K562 (cell line): ENCODE measurements around the gene CARMIL1. TPM values are rescaled to one million over a fixed set of nuclear protein-coding genes. Genes with fewer than 3 reads are reported as not detected.

Source experiments
- ARID1B ChIP-seq: fragments of 450-650 bp; IDR thresholded peaks from 2 replicates; pipeline ENCODE4 v1.6.1; 2016; ENCODE audit warnings: antibody characterized with exemption, mild to moderate bottlenecking, inconsistent platforms
- CBFA2T2 ChIP-seq: fragments of 450-650 bp; conservative IDR thresholded peaks from 2 replicates; pipeline ENCODE4 v1.6.1; 2017; ENCODE audit warnings: mild to moderate bottlenecking
- CBFA2T3 ChIP-seq: fragments of 450-650 bp; IDR thresholded peaks from 2 replicates; pipeline ENCODE4 v1.6.1; 2017
- ELF2 ChIP-seq: fragments of 250-450 bp; sonication (Bioruptor Pico); IDR thresholded peaks from 2 replicates; pipeline ENCODE4 v1.5.0; 2021; ENCODE audit warnings: mild to moderate bottlenecking
- HDAC8 ChIP-seq: fragments of 450-650 bp; IDR thresholded peaks from 2 replicates; pipeline ENCODE4 v1.6.1; 2016; ENCODE audit warnings: mild to moderate bottlenecking, missing genetic modification characterization, moderate library complexity, missing compliant biosample characterization
- HLTF ChIP-seq: fragments of 450-650 bp; IDR thresholded peaks from 2 replicates; pipeline ENCODE4 v1.6.1; 2016
- KDM4B ChIP-seq, 2 experiments: fragments of 450-650 bp in 1 of 2; sonication (generic) in 1 of 2; IDR thresholded peaks; 2 replicates each; pipeline ENCODE4 v1.6.1; 2016 to 2017; ENCODE audit warnings: borderline replicate concordance in 2 of 2, antibody characterized with exemption in 1 of 2, low read depth in 1 of 2, mild to moderate bottlenecking in 1 of 2
- PHB2 ChIP-seq: fragments of 450-650 bp; IDR thresholded peaks from 2 replicates; pipeline ENCODE4 v1.6.1; 2017; ENCODE audit warnings: low read depth
- PRPF4 ChIP-seq: fragments of 200-400 bp; formaldehyde crosslinking; IDR thresholded peaks from one replicate; pipeline ENCODE4 v1.6.1; 2017; ENCODE audit warnings: low read length, low read depth, mild to moderate bottlenecking; ENCODE audit not compliant: insufficient read depth, poor library complexity, severe bottlenecking
- RAD51 ChIP-seq: fragments of 450-650 bp; IDR thresholded peaks from 2 replicates; pipeline ENCODE4 v1.7.1; 2016; ENCODE audit warnings: low read depth, mild to moderate bottlenecking, borderline replicate concordance
- RFX7 ChIP-seq: fragments of 250-450 bp; sonication (Bioruptor Pico); IDR thresholded peaks from 2 replicates; pipeline ENCODE4 v1.5.1; 2021; ENCODE audit warnings: mild to moderate bottlenecking
- SMARCA4 ChIP-seq: fragments of 450-650 bp; IDR thresholded peaks from 2 replicates; pipeline ENCODE4 v1.6.1; 2016
- SRSF1 ChIP-seq: fragments of 200-400 bp; formaldehyde crosslinking; IDR thresholded peaks from 2 replicates; pipeline ENCODE4 v1.6.1; 2017; ENCODE audit warnings: mild to moderate bottlenecking, low read depth, low read length, moderate library complexity
- TAF9B ChIP-seq: fragments of 450-650 bp; IDR thresholded peaks from 2 replicates; pipeline ENCODE4 v1.6.1; 2018; ENCODE audit warnings: mild to moderate bottlenecking; ENCODE audit not compliant: partially characterized antibody
- TAL1 ChIP-seq: fragments of 450-650 bp; IDR thresholded peaks from 2 replicates; pipeline ENCODE4 v1.6.1; 2016; ENCODE audit warnings: mild to moderate bottlenecking
- TEAD4 ChIP-seq, 2 experiments: sonication (generic) in 1 of 2; formaldehyde crosslinking in 1 of 2; IDR thresholded peaks; 2 replicates each; pipeline versions ENCODE4 v1.6.1 to v1.8.0; 2012 to 2022; ENCODE audit warnings: borderline replicate concordance in 1 of 2, inconsistent platforms in 1 of 2, low read length in 1 of 2, mild to moderate bottlenecking in 1 of 2, missing genetic modification reagents in 1 of 2
- ZFP30 ChIP-seq: fragments of 250-450 bp; sonication (Bioruptor Pico); IDR thresholded peaks from 2 replicates; pipeline ENCODE4 v1.8.0; 2022; ENCODE audit warnings: moderate library complexity, mild to moderate bottlenecking, inconsistent platforms, borderline replicate concordance
- ZNF134 ChIP-seq: fragments of 250-450 bp; sonication (Bioruptor Pico); conservative IDR thresholded peaks from 2 replicates; pipeline ENCODE4 v1.4.0; 2020
- ZNF668 ChIP-seq: fragments of 250-450 bp; sonication (Bioruptor Pico); IDR thresholded peaks from 2 replicates; pipeline ENCODE4 v1.8.0; 2022; ENCODE audit warnings: mild to moderate bottlenecking, inconsistent platforms
- ZNF778 ChIP-seq: fragments of 450-650 bp; formaldehyde crosslinking; IDR thresholded peaks from 2 replicates; pipeline ENCODE4 v1.4.0; 2020; ENCODE audit warnings: mild to moderate bottlenecking, moderate library complexity
- polyA plus RNA-seq, 8 experiments: library from polyadenylated mRNA; depleted of rRNA in 4 of 8; stranded (reverse) in 5 of 8; unstranded in 3 of 8; fragments of >200 nt; fragmentation: Nextera tagmentation in 2 of 8; fragmentation: Illumina TruSeq in 1 of 8; extraction: Ambion mirVana in 2 of 8; extraction: Trizol in 1 of 8; gene quantifications; 2 replicates each; pipeline versions ENCODE4 v1.2.1 to v1.2.3, GENCODE V29; 2011 to 2014; ENCODE audit warnings: inconsistent platforms in 1 of 8, missing spikeins in 1 of 8
- total RNA-seq, 7 experiments: library from RNA; depleted of rRNA in 6 of 7; stranded (reverse); fragments of >200 nt in 6 of 7; fragmentation: Illumina TruSeq in 2 of 7; extraction: Trizol in 2 of 7; gene quantifications; 2 replicates each; pipeline versions ENCODE4 v1.2.1 to v1.2.3, GENCODE V29; 2011 to 2021; ENCODE audit warnings: low replicate concordance in 1 of 7
- TF ChIP-seq, protein P1 (sequence below): sonication (generic); formaldehyde crosslinking; IDR thresholded peaks from 2 replicates; pipeline ENCODE4 v1.8.0; 2023; ENCODE audit warnings: missing genetic modification reagents, mild to moderate bottlenecking, borderline replicate concordance
- TF ChIP-seq, protein P2 (sequence below): fragments of 450-650 bp; IDR thresholded peaks from 2 replicates; pipeline ENCODE4 v1.7.0; 2016; ENCODE audit warnings: borderline replicate concordance
- TF ChIP-seq, protein P3 (sequence below): conservative IDR thresholded peaks from 2 replicates; pipeline ENCODE4 v1.6.1; 2011; ENCODE audit warnings: low read depth, mild to moderate bottlenecking, low read length; ENCODE audit not compliant: control insufficient read depth

Gene CARMIL1
- total and polyA plus RNA-seq, 9 of the 15 experiments (the other 6 are each of a cell fraction or from before 2014, with no cell fraction given), result 0.04 to 0.32 (median 0.10) TPM; not detected in 1

DNA sequence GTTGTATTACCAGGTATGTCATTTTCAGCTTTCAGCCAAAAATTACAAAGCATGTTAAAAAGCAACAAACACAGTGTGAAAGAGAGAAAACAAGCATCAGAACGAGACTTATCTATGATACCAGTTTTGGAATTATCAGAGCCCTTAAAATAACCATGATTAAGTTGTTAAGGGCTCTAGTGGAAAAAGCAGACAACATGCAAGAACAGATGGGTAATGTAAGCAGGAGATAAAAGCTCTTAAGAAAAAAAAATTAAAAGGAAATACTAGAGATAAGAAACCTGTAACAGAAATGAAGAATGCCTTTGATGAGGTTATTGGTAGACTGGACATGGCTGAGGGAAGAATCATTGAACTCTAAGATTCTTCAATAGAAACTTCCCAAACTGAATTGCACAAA is 245.4 kb downstream of the CARMIL1 start (continued):
- TF ChIP-seq, protein P1, sequence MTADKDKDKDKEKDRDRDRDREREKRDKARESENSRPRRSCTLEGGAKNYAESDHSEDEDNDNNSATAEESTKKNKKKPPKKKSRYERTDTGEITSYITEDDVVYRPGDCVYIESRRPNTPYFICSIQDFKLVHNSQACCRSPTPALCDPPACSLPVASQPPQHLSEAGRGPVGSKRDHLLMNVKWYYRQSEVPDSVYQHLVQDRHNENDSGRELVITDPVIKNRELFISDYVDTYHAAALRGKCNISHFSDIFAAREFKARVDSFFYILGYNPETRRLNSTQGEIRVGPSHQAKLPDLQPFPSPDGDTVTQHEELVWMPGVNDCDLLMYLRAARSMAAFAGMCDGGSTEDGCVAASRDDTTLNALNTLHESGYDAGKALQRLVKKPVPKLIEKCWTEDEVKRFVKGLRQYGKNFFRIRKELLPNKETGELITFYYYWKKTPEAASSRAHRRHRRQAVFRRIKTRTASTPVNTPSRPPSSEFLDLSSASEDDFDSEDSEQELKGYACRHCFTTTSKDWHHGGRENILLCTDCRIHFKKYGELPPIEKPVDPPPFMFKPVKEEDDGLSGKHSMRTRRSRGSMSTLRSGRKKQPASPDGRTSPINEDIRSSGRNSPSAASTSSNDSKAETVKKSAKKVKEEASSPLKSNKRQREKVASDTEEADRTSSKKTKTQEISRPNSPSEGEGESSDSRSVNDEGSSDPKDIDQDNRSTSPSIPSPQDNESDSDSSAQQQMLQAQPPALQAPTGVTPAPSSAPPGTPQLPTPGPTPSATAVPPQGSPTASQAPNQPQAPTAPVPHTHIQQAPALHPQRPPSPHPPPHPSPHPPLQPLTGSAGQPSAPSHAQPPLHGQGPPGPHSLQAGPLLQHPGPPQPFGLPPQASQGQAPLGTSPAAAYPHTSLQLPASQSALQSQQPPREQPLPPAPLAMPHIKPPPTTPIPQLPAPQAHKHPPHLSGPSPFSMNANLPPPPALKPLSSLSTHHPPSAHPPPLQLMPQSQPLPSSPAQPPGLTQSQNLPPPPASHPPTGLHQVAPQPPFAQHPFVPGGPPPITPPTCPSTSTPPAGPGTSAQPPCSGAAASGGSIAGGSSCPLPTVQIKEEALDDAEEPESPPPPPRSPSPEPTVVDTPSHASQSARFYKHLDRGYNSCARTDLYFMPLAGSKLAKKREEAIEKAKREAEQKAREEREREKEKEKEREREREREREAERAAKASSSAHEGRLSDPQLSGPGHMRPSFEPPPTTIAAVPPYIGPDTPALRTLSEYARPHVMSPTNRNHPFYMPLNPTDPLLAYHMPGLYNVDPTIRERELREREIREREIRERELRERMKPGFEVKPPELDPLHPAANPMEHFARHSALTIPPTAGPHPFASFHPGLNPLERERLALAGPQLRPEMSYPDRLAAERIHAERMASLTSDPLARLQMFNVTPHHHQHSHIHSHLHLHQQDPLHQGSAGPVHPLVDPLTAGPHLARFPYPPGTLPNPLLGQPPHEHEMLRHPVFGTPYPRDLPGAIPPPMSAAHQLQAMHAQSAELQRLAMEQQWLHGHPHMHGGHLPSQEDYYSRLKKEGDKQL (CRISPR knock-in tag), result no peak
- TF ChIP-seq TAL1 (peak; percentile 58), TEAD4 (IDR thresholded peaks at IDR 0.05; ENCODE audit: low read length) (peak; percentile 23; the same call in 1 of the 2 replicates), TEAD4 (CRISPR knock-in tag; IDR thresholded peaks at IDR 0.05; ENCODE audit: borderline replicate concordance) (no peak), TAF9B (peak; percentile 14), KDM4B (IDR thresholded peaks at IDR 0.05; ENCODE audit: borderline replicate concordance in 2 of 2, low read depth in 1 of 2) (no peak), RFX7 (CRISPR knock-in tag) (no peak), ARID1B (peak; percentile 54), ZNF134 (CRISPR knock-in tag) (no peak), ZNF668 (no peak), PHB2 (no peak), HLTF (no peak), CBFA2T2 (0 out of 2 replicates have a peak, but pooled peaks have one; percentile 43), CBFA2T3 (peak; percentile 60), PRPF4 (no peak), SRSF1 (no peak), ELF2 (CRISPR knock-in tag) (no peak), ZNF778 (no peak), RAD51 (no peak), SMARCA4 (no peak), ZFP30 (CRISPR knock-in tag) (no peak), HDAC8 (tag) (no peak)
- TF ChIP-seq, protein P2, sequence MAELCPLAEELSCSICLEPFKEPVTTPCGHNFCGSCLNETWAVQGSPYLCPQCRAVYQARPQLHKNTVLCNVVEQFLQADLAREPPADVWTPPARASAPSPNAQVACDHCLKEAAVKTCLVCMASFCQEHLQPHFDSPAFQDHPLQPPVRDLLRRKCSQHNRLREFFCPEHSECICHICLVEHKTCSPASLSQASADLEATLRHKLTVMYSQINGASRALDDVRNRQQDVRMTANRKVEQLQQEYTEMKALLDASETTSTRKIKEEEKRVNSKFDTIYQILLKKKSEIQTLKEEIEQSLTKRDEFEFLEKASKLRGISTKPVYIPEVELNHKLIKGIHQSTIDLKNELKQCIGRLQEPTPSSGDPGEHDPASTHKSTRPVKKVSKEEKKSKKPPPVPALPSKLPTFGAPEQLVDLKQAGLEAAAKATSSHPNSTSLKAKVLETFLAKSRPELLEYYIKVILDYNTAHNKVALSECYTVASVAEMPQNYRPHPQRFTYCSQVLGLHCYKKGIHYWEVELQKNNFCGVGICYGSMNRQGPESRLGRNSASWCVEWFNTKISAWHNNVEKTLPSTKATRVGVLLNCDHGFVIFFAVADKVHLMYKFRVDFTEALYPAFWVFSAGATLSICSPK, result no peak
- TF ChIP-seq, protein P3, sequence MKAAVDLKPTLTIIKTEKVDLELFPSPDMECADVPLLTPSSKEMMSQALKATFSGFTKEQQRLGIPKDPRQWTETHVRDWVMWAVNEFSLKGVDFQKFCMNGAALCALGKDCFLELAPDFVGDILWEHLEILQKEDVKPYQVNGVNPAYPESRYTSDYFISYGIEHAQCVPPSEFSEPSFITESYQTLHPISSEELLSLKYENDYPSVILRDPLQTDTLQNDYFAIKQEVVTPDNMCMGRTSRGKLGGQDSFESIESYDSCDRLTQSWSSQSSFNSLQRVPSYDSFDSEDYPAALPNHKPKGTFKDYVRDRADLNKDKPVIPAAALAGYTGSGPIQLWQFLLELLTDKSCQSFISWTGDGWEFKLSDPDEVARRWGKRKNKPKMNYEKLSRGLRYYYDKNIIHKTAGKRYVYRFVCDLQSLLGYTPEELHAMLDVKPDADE, result no peak
